Measurements from ENCODE around the gene NUP210. TPM values are rescaled to one million over a fixed set of nuclear protein-coding genes. Genes with fewer than 3 reads are reported as not detected.

The NUP210 gene
- total RNA-seq, 4 donors from 2014 or later: 9.8 to 24.6 (median 17.7) TPM

- Histone ChIP-seq H3K27me3 (no peaks in the 10 kb centered on the region), H3K27ac (no peak overlapping the region)
Observed at GRCh38 chr3:13276438-13277195, 143.5 kb downstream of the NUP210 start.

GRCh38 chr3:13275376-13276005, 144.6 kb downstream of the NUP210 start:
- H3K36me3 ChIP-seq: no peaks in the 10 kb centered on the region
- no peak overlapping the region for H3K27ac ChIP-seq
- intact Hi-C loops (cut with DNase I): no loop called here
- no peaks in the 10 kb centered on the region for H3K27me3 ChIP-seq
- WGBS, 2 donors: 92 to 93% methylated on average over 14 of the region's 14 CpGs
- TF ChIP-seq, protein P1, sequence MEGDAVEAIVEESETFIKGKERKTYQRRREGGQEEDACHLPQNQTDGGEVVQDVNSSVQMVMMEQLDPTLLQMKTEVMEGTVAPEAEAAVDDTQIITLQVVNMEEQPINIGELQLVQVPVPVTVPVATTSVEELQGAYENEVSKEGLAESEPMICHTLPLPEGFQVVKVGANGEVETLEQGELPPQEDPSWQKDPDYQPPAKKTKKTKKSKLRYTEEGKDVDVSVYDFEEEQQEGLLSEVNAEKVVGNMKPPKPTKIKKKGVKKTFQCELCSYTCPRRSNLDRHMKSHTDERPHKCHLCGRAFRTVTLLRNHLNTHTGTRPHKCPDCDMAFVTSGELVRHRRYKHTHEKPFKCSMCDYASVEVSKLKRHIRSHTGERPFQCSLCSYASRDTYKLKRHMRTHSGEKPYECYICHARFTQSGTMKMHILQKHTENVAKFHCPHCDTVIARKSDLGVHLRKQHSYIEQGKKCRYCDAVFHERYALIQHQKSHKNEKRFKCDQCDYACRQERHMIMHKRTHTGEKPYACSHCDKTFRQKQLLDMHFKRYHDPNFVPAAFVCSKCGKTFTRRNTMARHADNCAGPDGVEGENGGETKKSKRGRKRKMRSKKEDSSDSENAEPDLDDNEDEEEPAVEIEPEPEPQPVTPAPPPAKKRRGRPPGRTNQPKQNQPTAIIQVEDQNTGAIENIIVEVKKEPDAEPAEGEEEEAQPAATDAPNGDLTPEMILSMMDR (IDR thresholded peaks at IDR 0.05): no peak
- TF ChIP-seq POLR2A (IDR thresholded peaks at IDR 0.05): no peak
- no peak for DNase-seq
- H3K9me3 ChIP-seq: no peaks in the 10 kb centered on the region
- H3K4me1 ChIP-seq: no peaks in the 10 kb centered on the region
- H3K4me3 ChIP-seq (replicated peaks in 1 of 3): no peak overlapping the region

More at GRCh38 chr3:13276438-13277195, 143.5 kb downstream of the NUP210 start:
- TF ChIP-seq POLR2A (IDR thresholded peaks at IDR 0.05): no peak
- TF ChIP-seq, protein P1 (IDR thresholded peaks at IDR 0.05): no peak
- Histone ChIP-seq H3K4me1 (no peaks in the 10 kb centered on the region), H3K4me3 (replicated peaks in 1 of 3) (no peak overlapping the region), H3K36me3 (no peaks in the 10 kb centered on the region), H3K9me3 (no peaks in the 10 kb centered on the region)
- WGBS, 2 donors: 63 to 64% methylated on average over 14 of the region's 14 CpGs
- no peak for DNase-seq
- intact Hi-C loops (cut with DNase I): no loop called here

GRCh38 chr3:13274551-13275332, 145.4 kb downstream of the NUP210 start:
- no peak for DNase-seq

GRCh38 chr3:13274125-13274524, 146.0 kb downstream of the NUP210 start:
- H3K4me1 ChIP-seq: no peaks in the 10 kb centered on the region
- no peak overlapping the region for H3K4me3 ChIP-seq (replicated peaks in 1 of 3)
- 38 to 57% methylated on average over 3 to 11 of the region's 13 CpGs for WGBS, 2 donors
- no peak overlapping the region for H3K27ac ChIP-seq
- no peaks in the 10 kb centered on the region for H3K27me3 ChIP-seq
- intact Hi-C loops (cut with DNase I): no loop called here
- H3K9me3 ChIP-seq: no peaks in the 10 kb centered on the region
- no peak for DNase-seq
- no peaks in the 10 kb centered on the region for H3K36me3 ChIP-seq
- TF ChIP-seq, protein P1 (IDR thresholded peaks at IDR 0.05): no peak
- no peak for TF ChIP-seq POLR2A (IDR thresholded peaks at IDR 0.05)

More at GRCh38 chr3:13274551-13275332, 145.4 kb downstream of the NUP210 start:
- no peak overlapping the region for H3K27ac ChIP-seq
- no peaks in the 10 kb centered on the region for H3K4me1 ChIP-seq
- H3K4me3 ChIP-seq (replicated peaks in 1 of 3): no peak overlapping the region
- WGBS, 2 donors: 74 to 87% methylated on average over 8 to 14 of the region's 14 CpGs
- intact Hi-C loops (cut with DNase I): no loop called here
- TF ChIP-seq, protein P1 (IDR thresholded peaks at IDR 0.05): no peak
- no peak for TF ChIP-seq POLR2A (IDR thresholded peaks at IDR 0.05)
- H3K36me3 ChIP-seq: no peaks in the 10 kb centered on the region
- H3K9me3 ChIP-seq: no peaks in the 10 kb centered on the region
- H3K27me3 ChIP-seq: no peaks in the 10 kb centered on the region

All from thyroid gland (tissue), 4 donors.